Liver (tissue), 9 donors: ENCODE data around the gene RXFP2. TPM values are rescaled to one million over a fixed set of nuclear protein-coding genes. Genes with fewer than 3 reads are reported as not detected.

Experiments
- DNase-seq: peaks from one replicate; pipeline ENCODE4 v3.0.0-alpha.2; 2017; ENCODE audit warnings: low spot score
- H3K27ac ChIP-seq, 2 donors: one replicate each; pipeline ENCODE4 v1.7.0; 2013; ENCODE audit warnings: inconsistent platforms in 2 of 2, low read length in 2 of 2, control low read depth in 1 of 2, low read depth in 1 of 2, mild to moderate bottlenecking in 1 of 2
- H3K27me3 ChIP-seq, 4 donors: one replicate each; pipeline versions ENCODE4 v1.6.1 to v1.7.0; 2013; ENCODE audit warnings: low read length in 3 of 4, inconsistent platforms in 1 of 4, mild to moderate bottlenecking in 1 of 4, moderate library complexity in 1 of 4; ENCODE audit not compliant: control insufficient read depth in 4 of 4, insufficient read depth in 4 of 4
- H3K36me3 ChIP-seq, 4 donors: one replicate each; pipeline versions ENCODE4 v1.6.1 to v1.7.0; 2013; ENCODE audit warnings: low read length in 3 of 4, mild to moderate bottlenecking in 3 of 4, low read depth in 1 of 4, moderate library complexity in 1 of 4; ENCODE audit not compliant: control insufficient read depth in 4 of 4, insufficient read depth in 3 of 4
- H3K4me1 ChIP-seq, 4 donors: one replicate each; pipeline versions ENCODE4 v1.6.1 to v1.7.0; 2013; ENCODE audit warnings: low read length in 3 of 4, mild to moderate bottlenecking in 3 of 4, moderate library complexity in 1 of 4; ENCODE audit not compliant: control insufficient read depth in 4 of 4, insufficient read depth in 4 of 4
- H3K4me3 ChIP-seq, 3 donors: one replicate each; pipeline versions ENCODE4 v1.6.1 to v1.7.0; 2013; ENCODE audit warnings: low read length in 3 of 3, control low read depth in 1 of 3, low read depth in 1 of 3, mild to moderate bottlenecking in 1 of 3
- H3K9ac ChIP-seq, 2 donors: one replicate each; pipeline ENCODE4 v1.7.0; 2013; ENCODE audit warnings: low read length in 2 of 2, mild to moderate bottlenecking in 2 of 2, moderate library complexity in 2 of 2, control low read depth in 1 of 2, low read depth in 1 of 2
- H3K9me3 ChIP-seq, 4 donors: one replicate each; pipeline versions ENCODE4 v1.6.1 to v1.7.0; 2013; ENCODE audit warnings: low read length in 3 of 4; ENCODE audit not compliant: control insufficient read depth in 4 of 4
- ATF3 ChIP-seq: IDR thresholded peaks from 2 replicates; pipeline ENCODE4 v1.6.1; 2016; ENCODE audit warnings: antibody characterized with exemption
- CTCF ChIP-seq: fragments of 150-350 bp; IDR thresholded peaks from 2 replicates; pipeline ENCODE4 v1.5.1; 2017; ENCODE audit warnings: improper control_type of control experiment, low read depth, low read length; ENCODE audit not compliant: missing input control
- EGR1 ChIP-seq, 2 donors: IDR thresholded peaks; 2 replicates each; pipeline ENCODE4 v1.6.1; 2016 to 2018; ENCODE audit warnings: antibody characterized with exemption in 2 of 2, low read depth in 2 of 2
- FOXA1 ChIP-seq: IDR thresholded peaks from 2 replicates; pipeline ENCODE4 v1.6.1; 2016; ENCODE audit warnings: antibody characterized with exemption
- FOXA2 ChIP-seq: IDR thresholded peaks from 2 replicates; pipeline ENCODE4 v1.6.1; 2016; ENCODE audit warnings: antibody characterized with exemption
- GABPA ChIP-seq, 2 donors: IDR thresholded peaks in 1 of 2; conservative IDR thresholded peaks in 1 of 2; 2 replicates each; pipeline ENCODE4 v1.6.1; 2016; ENCODE audit warnings: antibody characterized with exemption in 2 of 2, mild to moderate bottlenecking in 1 of 2, moderate library complexity in 1 of 2
- HNF4A ChIP-seq, 2 donors: conservative IDR thresholded peaks; 2 replicates each; pipeline ENCODE4 v1.6.1; 2016; ENCODE audit warnings: antibody characterized with exemption in 2 of 2, mild to moderate bottlenecking in 2 of 2
- HNF4G ChIP-seq: IDR thresholded peaks from 2 replicates; pipeline ENCODE4 v1.6.1; 2016; ENCODE audit warnings: antibody characterized with exemption
- JUND ChIP-seq, 2 donors: IDR thresholded peaks; 2 replicates each; pipeline ENCODE4 v1.6.1; 2016; ENCODE audit warnings: antibody characterized with exemption in 2 of 2
- NR2F2 ChIP-seq: IDR thresholded peaks from 2 replicates; pipeline ENCODE4 v1.6.1; 2016; ENCODE audit warnings: antibody characterized with exemption
- RAD21 ChIP-seq, 2 donors: IDR thresholded peaks; 2 replicates each; pipeline ENCODE4 v1.6.1; 2016; ENCODE audit warnings: antibody characterized with exemption in 2 of 2, mild to moderate bottlenecking in 2 of 2
- REST ChIP-seq: IDR thresholded peaks from 2 replicates; pipeline ENCODE4 v1.6.1; 2016; ENCODE audit warnings: antibody characterized with exemption, mild to moderate bottlenecking
- RXRA ChIP-seq, 2 donors: IDR thresholded peaks; 2 replicates each; pipeline ENCODE4 v1.6.1; 2017 to 2018; ENCODE audit warnings: antibody characterized with exemption in 2 of 2, mild to moderate bottlenecking in 1 of 2
- SP1 ChIP-seq: IDR thresholded peaks from 2 replicates; pipeline ENCODE4 v1.6.1; 2018; ENCODE audit warnings: antibody characterized with exemption, mild to moderate bottlenecking
- TAF1 ChIP-seq: conservative IDR thresholded peaks from 2 replicates; pipeline ENCODE4 v1.6.1; 2016; ENCODE audit warnings: antibody characterized with exemption, mild to moderate bottlenecking
- YY1 ChIP-seq: IDR thresholded peaks from 2 replicates; pipeline ENCODE4 v1.6.1; 2016; ENCODE audit warnings: antibody characterized with exemption, mild to moderate bottlenecking
- ZBTB33 ChIP-seq: IDR thresholded peaks from 2 replicates; pipeline ENCODE4 v1.6.1; 2016; ENCODE audit warnings: antibody characterized with exemption
- WGBS: extraction: QIAGEN DNeasy Blood & Tissue Kit; methylation state at CpG from one replicate; pipeline ENCODE4 v1.1.7; 2013; 5-methylcytosine and 5-hydroxymethylcytosine counted together
- polyA plus RNA-seq, 2 donors: library from polyadenylated mRNA; stranded (reverse) in 1 of 2; unstranded in 1 of 2; fragments of 200-250 nt in 1 of 2; fragments of >200 nt in 1 of 2; fragmentation: Nextera tagmentation in 1 of 2; extraction: Ambion mirVana in 1 of 2; gene quantifications; one replicate each; pipeline versions ENCODE4 v1.2.1 to v1.2.3, GENCODE V29; 2013 to 2015
- total RNA-seq, 2 donors: library from RNA; depleted of rRNA; stranded (reverse); fragments of >200 nt; gene quantifications; one replicate each; pipeline ENCODE4 v1.2.3, GENCODE V29; 2014
- donor health status: healthy.
- donor health status: healthy.
- donor health status: healthy.
- donor health status: healthy.
- donor health status: healthy.

The RXFP2 gene
- total and polyA plus RNA-seq, 4 donors: not detected

- Histone ChIP-seq H3K4me3 (no peak overlapping the region), H3K9ac (no peak overlapping the region), H3K4me1 (peaks cover 2 to 8% (median 7%) of the 10 kb centered on the region in 4 donors), H3K27me3 (peaks cover 0 to 5% (median 2%) of the 10 kb centered on the region in 4 donors), H3K9me3 (no peaks in the 10 kb centered on the region), H3K36me3 (no peaks in the 10 kb centered on the region), H3K27ac (no peak overlapping the region)
- TF ChIP-seq HNF4G: no peak
- no peak for TF ChIP-seq CTCF
- no peak for TF ChIP-seq REST
- no peak for TF ChIP-seq FOXA2
- no peak for TF ChIP-seq FOXA1
- TF ChIP-seq RAD21 (IDR thresholded peaks at IDR 0.05): no peak
- no peak for TF ChIP-seq TAF1
- 86% methylated on average over 4 of the region's 4 CpGs for WGBS
- no peak for DNase-seq
Observed at GRCh38 chr13:31849206-31849605, 109.9 kb downstream of the RXFP2 start.

GRCh38 chr13:31850041-31850555 is 110.8 kb downstream of the RXFP2 start:
- Histone ChIP-seq H3K27ac (no peak overlapping the region), H3K9ac (no peak overlapping the region), H3K27me3 (peaks cover 0 to under 1% (median 0%) of the 10 kb centered on the region in 4 donors), H3K4me3 (no peak overlapping the region), H3K4me1 (peaks cover 2 to 8% (median 7%) of the 10 kb centered on the region in 4 donors), H3K36me3 (no peaks in the 10 kb centered on the region), H3K9me3 (no peaks in the 10 kb centered on the region)
- no peak for DNase-seq
- TF ChIP-seq HNF4A (conservative IDR thresholded peaks at IDR 0.05): no peak
- TF ChIP-seq SP1: no peak
- TF ChIP-seq NR2F2: no peak
- TF ChIP-seq YY1: no peak
- TF ChIP-seq ATF3: no peak
- TF ChIP-seq RAD21 (IDR thresholded peaks at IDR 0.05): no peak
- 71% methylated on average over 5 of the region's 5 CpGs for WGBS

GRCh38 chr13:31851216-31851615 is 111.9 kb downstream of the RXFP2 start:
- Histone ChIP-seq H3K27me3 (no peaks in the 10 kb centered on the region), H3K9me3 (no peaks in the 10 kb centered on the region), H3K27ac (no peak overlapping the region), H3K4me1 (peaks cover 2 to 5% (median 4%) of the 10 kb centered on the region in 4 donors), H3K36me3 (no peaks in the 10 kb centered on the region), H3K9ac (no peak overlapping the region), H3K4me3 (no peak overlapping the region)
- 95% methylated on average over 6 of the region's 6 CpGs for WGBS
- DNase-seq: no peak
- no peak for TF ChIP-seq ZBTB33
- no peak for TF ChIP-seq YY1
- no peak for TF ChIP-seq REST
- no peak for TF ChIP-seq JUND (IDR thresholded peaks at IDR 0.05)
- TF ChIP-seq GABPA (IDR thresholded peaks at IDR 0.05 in 1 of 2, conservative IDR thresholded peaks at IDR 0.05 in 1 of 2): no peak
- no peak for TF ChIP-seq ATF3
- no peak for TF ChIP-seq RXRA (IDR thresholded peaks at IDR 0.05)
- TF ChIP-seq EGR1 (IDR thresholded peaks at IDR 0.05; ENCODE audit: low read depth in 2 of 2): no peak
- no peak for TF ChIP-seq RAD21 (IDR thresholded peaks at IDR 0.05)
- no peak for TF ChIP-seq SP1
- TF ChIP-seq NR2F2: no peak
